ENCODE measurements around the gene SLCO3A1.

DNA sequence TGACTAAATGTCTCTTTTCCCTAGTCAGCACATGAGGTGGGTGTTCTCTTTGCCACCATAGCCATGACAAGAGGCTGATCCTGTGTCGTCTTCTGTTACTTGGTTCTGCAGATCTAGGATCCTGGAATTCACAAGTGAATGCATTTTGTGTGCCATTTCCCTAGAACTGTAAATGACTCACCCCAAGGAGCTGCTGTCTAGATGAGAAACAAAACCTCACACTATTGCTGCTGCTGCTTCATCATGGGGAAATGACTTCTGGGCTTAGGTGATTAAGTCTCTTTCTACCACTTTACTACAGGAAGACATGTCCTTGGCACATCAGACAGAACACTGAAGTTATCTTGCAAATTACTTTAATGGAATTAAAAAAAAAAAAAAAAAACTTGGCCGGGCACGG lies 54.9 kb downstream of the SLCO3A1 start:
- TF ChIP-seq EZH2 (IDR thresholded peaks at IDR 0.05; ENCODE audit: insufficient read depth, poor library complexity, severe bottlenecking) (no peak), EZH2phosphoT487 (IDR thresholded peaks at IDR 0.05; ENCODE audit: insufficient read depth, low read depth) (no peak)

All from GM23248 (cell line).